ENCODE results near the gene BHMT2. TPM values are rescaled to one million over a fixed set of nuclear protein-coding genes. Genes with fewer than 3 reads are reported as not detected.

The BHMT2 gene
- total and polyA plus RNA-seq, 2 of the 4 experiments (the other 2 are of a cell fraction), result 0.36 to 0.60 TPM

GRCh38 chr5:79119486-79119885 lies 49.9 kb downstream of the BHMT2 start:
- intact Hi-C loops (cut with micrococcal nuclease), result no loop called here
- H4K91ac ChIP-seq (ENCODE audit: insufficient read depth, low read depth, low read length), result no peak overlapping the region
- no peak overlapping the region for H3K18ac ChIP-seq (ENCODE audit: low read depth, low read length)
- DNase-seq (no peak), ATAC-seq (ENCODE audit: low read depth) (no peak)
- no peak overlapping the region for H3K56ac ChIP-seq (ENCODE audit: extremely low read depth, insufficient read depth, low read length)
- in situ Hi-C loops (cut with MboI; ENCODE audit: low sequenced_read_pairs), result no loop called here
- H2BK20ac ChIP-seq (ENCODE audit: low read depth, low read length), result no peak overlapping the region
- no CpG with 5 or more reads among the region's 4 CpGs for WGBS, 2 experiments (ENCODE audit: extremely low coverage in 2 of 2, insufficient read length in 1 of 2)
- H3K4ac ChIP-seq (ENCODE audit: low read depth, low read length), result no peak overlapping the region
- H3K27me3 ChIP-seq (ENCODE audit: control insufficient read depth, insufficient read depth, low read length), result peaks cover 12% of the 10 kb centered on the region
- no peaks in the 10 kb centered on the region for H3K9me1 ChIP-seq (ENCODE audit: insufficient read depth, low read length)
- CTCF ChIA-PET, result interaction anchor here (0.7 kb wide), 1 partner anchor 95 kb away, joined by 3 read pairs; no protein-coding TSS in a partner anchor
- no peak overlapping the region for H2AK5ac ChIP-seq (ENCODE audit: low read depth, low read length)
- H3K4me3 ChIP-seq (ENCODE audit: insufficient read depth, low read depth, low read length), result no peak overlapping the region
- H3K9ac ChIP-seq (ENCODE audit: low read depth, low read length), result no peak overlapping the region
- H3K9me3 ChIP-seq (ENCODE audit: control insufficient read depth, insufficient read depth, low read length), result no peaks in the 10 kb centered on the region
- H3K4me1 ChIP-seq (ENCODE audit: control insufficient read depth, insufficient read depth, low read length), result no peaks in the 10 kb centered on the region
- H3K36me3 ChIP-seq (ENCODE audit: control insufficient read depth, insufficient read depth, low read length), result no peaks in the 10 kb centered on the region
- H2AFZ ChIP-seq (replicated peaks; ENCODE audit: low read length, poor library complexity), result no peak overlapping the region
- H2BK15ac ChIP-seq (ENCODE audit: low read depth, low read length), result no peak overlapping the region
- no peak overlapping the region for H3K27ac ChIP-seq (ENCODE audit: insufficient read depth, low read length)
- H4K5ac ChIP-seq (ENCODE audit: low read depth, low read length), result no peak overlapping the region
- TF ChIP-seq MXI1 (IDR thresholded peaks at IDR 0.05; ENCODE audit: borderline replicate concordance, low read depth, low read length), result no peak
- TF ChIP-seq SMC3 (IDR thresholded peaks at IDR 0.05; ENCODE audit: low read depth, low read length), result no peak
- TF ChIP-seq RFX5 (IDR thresholded peaks at IDR 0.05; ENCODE audit: low read depth, low read length), result no peak
- TF ChIP-seq NFE2L2 (IDR thresholded peaks at IDR 0.05; ENCODE audit: low read depth, low read length), result no peak
- TF ChIP-seq RCOR1 (IDR thresholded peaks at IDR 0.05; ENCODE audit: insufficient replicate concordance, low read length), result no peak
- no peak for TF ChIP-seq CHD1 (IDR thresholded peaks at IDR 0.05; ENCODE audit: low read depth, low read length)
- no peak for TF ChIP-seq ELK1 (IDR thresholded peaks at IDR 0.05; ENCODE audit: borderline replicate concordance, low read depth, low read length)
- no peak for TF ChIP-seq CTCF (conservative IDR thresholded peaks at IDR 0.05; ENCODE audit: low read depth, low read length)
- TF ChIP-seq RAD21 (IDR thresholded peaks at IDR 0.05; ENCODE audit: low read length), result no peak
- no peak for TF ChIP-seq FOS (IDR thresholded peaks at IDR 0.05; ENCODE audit: low read depth, low read length)
- no peak overlapping the region for H2AK9ac ChIP-seq (replicated peaks; ENCODE audit: low read depth, low read length, poor library complexity)
- H4K8ac ChIP-seq (ENCODE audit: low read depth in 2 of 2, low read length in 2 of 2), result no peak overlapping the region
- no peak overlapping the region for H2BK120ac ChIP-seq (ENCODE audit: low read depth, low read length)
- BruUV-seq (replicated peaks), result no TSS peak
- POLR2A ChIA-PET (ENCODE audit: unreplicated experiment), result no interaction called here
- H2BK5ac ChIP-seq (ENCODE audit: low read depth, low read length, poor library complexity, severe bottlenecking), result no peak overlapping the region
- dilution Hi-C loops (cut with HindIII; ENCODE audit: low sequenced_read_pairs, unreplicated experiment), result no loop called here
- no peak overlapping the region for H3K23ac ChIP-seq (ENCODE audit: low read depth, low read length)
- no peaks in the 10 kb centered on the region for H3K79me1 ChIP-seq (ENCODE audit: low read depth in 1 of 2, low read length in 2 of 2)
- H3K14ac ChIP-seq (replicated peaks; ENCODE audit: low read depth, low read length), result no peak overlapping the region
- H4K20me1 ChIP-seq (ENCODE audit: insufficient read depth, low read length), result no peaks in the 10 kb centered on the region
- no peak overlapping the region for H3K4me2 ChIP-seq (ENCODE audit: low read depth, low read length)

Data from IMR-90 (cell line).